A673 (cell line): ENCODE data around the gene STAMBP. TPM values are rescaled to one million over a fixed set of nuclear protein-coding genes. Genes with fewer than 3 reads are reported as not detected.

ENCODE experiments used
- BruUV-seq: library from RNA; stranded (reverse); fragments of 400-500 nt; replicated peaks from 2 replicates; lab custom pipeline; 2021; lab: Mats Ljungman, UMichigan
- CTCF ChIA-PET: fragments of 300-600 bp; sonication (Branson Sonifier 250); formaldehyde crosslinking; loops from one replicate; lab custom pipeline; 2022; ENCODE audit warnings: antibody characterized with exemption; lab: Charles Lee
- POLR2A ChIA-PET: fragments of 300-600 bp; sonication (Branson Sonifier 250); formaldehyde crosslinking; loops from one replicate; lab custom pipeline; 2022; ENCODE audit warnings: antibody characterized with exemption; ENCODE audit not compliant: low non-redundant PET; lab: Charles Lee
- DNase-seq: peaks from one replicate; pipeline ENCODE4 v3.0.0-alpha.2; 2015; ENCODE audit warnings: low spot score
- H3K27ac ChIP-seq: fragments of 200-600 bp; sonication (generic); 2 replicates; pipeline ENCODE4 v1.5.1; 2016; ENCODE audit warnings: mixed run types, low read depth, mild to moderate bottlenecking, mixed read lengths, antibody characterized with exemption, low read length; ENCODE audit not compliant: poor library complexity, severe bottlenecking
- H3K27me3 ChIP-seq: fragments of 200-600 bp; sonication (generic); replicated peaks from 2 replicates; pipeline ENCODE4 v1.6.1; 2017; ENCODE audit warnings: mixed run types, low read depth, mild to moderate bottlenecking, mixed read lengths, antibody characterized with exemption, low read length; ENCODE audit not compliant: insufficient read depth, poor library complexity
- H3K36me3 ChIP-seq: fragments of 200-600 bp; sonication (generic); 2 replicates; pipeline ENCODE4 v1.6.1; 2016; ENCODE audit warnings: mixed run types, mild to moderate bottlenecking, mixed read lengths, antibody characterized with exemption, low read length; ENCODE audit not compliant: insufficient read depth, poor library complexity, severe bottlenecking
- H3K4me1 ChIP-seq: fragments of 200-600 bp; sonication (generic); 2 replicates; pipeline ENCODE4 v1.6.1; 2017; ENCODE audit warnings: mixed run types, mild to moderate bottlenecking, mixed read lengths, antibody characterized with exemption, low read length; ENCODE audit not compliant: insufficient read depth, poor library complexity, severe bottlenecking
- H3K4me3 ChIP-seq: fragments of 200-600 bp; sonication (generic); 2 replicates; pipeline ENCODE4 v1.5.1; 2016; ENCODE audit warnings: low read depth, mixed run types, mild to moderate bottlenecking, mixed read lengths, low read length; ENCODE audit not compliant: poor library complexity, severe bottlenecking
- H3K9me3 ChIP-seq: fragments of 200-600 bp; sonication (generic); 2 replicates; pipeline ENCODE4 v1.6.1; 2016; ENCODE audit warnings: mixed run types, low read depth, mild to moderate bottlenecking, mixed read lengths, antibody characterized with exemption, low read length; ENCODE audit not compliant: poor library complexity, severe bottlenecking
- CTCF ChIP-seq: fragments of 300-800, 200-600 bp; sonication (generic); conservative IDR thresholded peaks from 2 replicates; pipeline ENCODE4 v1.5.1; 2017; ENCODE audit warnings: low read depth, mild to moderate bottlenecking, antibody characterized with exemption, low read length, moderate library complexity, mixed read lengths
- EZH2 ChIP-seq: fragments of 200-600 bp; sonication (generic); IDR thresholded peaks from 2 replicates; pipeline ENCODE4 v1.6.1; 2017; ENCODE audit warnings: borderline replicate concordance, low read depth, mild to moderate bottlenecking, mixed read lengths, antibody characterized with exemption, low read length; ENCODE audit not compliant: poor library complexity, severe bottlenecking
- intact Hi-C: fragments of 100-400 bp; cut with micrococcal nuclease; formaldehyde crosslinking; loops from one replicate; pipeline ENCODE4 v1.10.0; 2022; ENCODE audit not compliant: unreplicated experiment
- total RNA-seq: library from RNA; stranded (reverse); gene quantifications from 2 replicates; pipeline ENCODE4 v1.2.3, GENCODE V29; 2021

The STAMBP gene
- total RNA-seq, 1 experiment from 2014 or later, result 67.1 TPM

DNA sequence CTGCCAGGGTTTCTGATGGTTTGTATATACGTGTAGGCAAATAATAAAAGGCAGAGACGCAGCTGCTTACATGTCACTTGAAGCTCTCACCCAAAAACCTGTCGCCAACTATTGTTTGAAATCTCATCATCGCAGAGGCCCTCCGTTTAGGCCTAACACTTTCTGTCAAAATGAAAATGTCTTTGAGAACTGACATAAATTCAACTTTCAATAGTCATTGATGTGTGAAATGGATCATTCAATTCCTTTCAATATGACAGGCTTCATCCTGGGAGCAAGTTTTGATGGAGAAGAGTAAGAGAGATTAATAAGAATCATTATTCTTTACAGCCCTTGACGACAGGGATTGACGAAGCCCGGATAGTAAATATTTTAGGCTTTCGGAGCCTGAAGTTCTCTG, 66.7 kb downstream of the STAMBP start:
- H3K4me3 ChIP-seq, result no peak overlapping the region
- POLR2A ChIA-PET, result no interaction called here
- no peak overlapping the region for H3K27ac ChIP-seq
- CTCF ChIA-PET, result no interaction called here
- no peak for DNase-seq
- no TSS peak for BruUV-seq
- no peaks in the 10 kb centered on the region for H3K27me3 ChIP-seq
- TF ChIP-seq EZH2, result no peak
- no peak for TF ChIP-seq CTCF
- no peaks in the 10 kb centered on the region for H3K4me1 ChIP-seq
- intact Hi-C loops, result no loop called here
- H3K9me3 ChIP-seq, result no peaks in the 10 kb centered on the region
- H3K36me3 ChIP-seq, result no peaks in the 10 kb centered on the region

- H3K4me1 ChIP-seq, result no peaks in the 10 kb centered on the region
- CTCF ChIA-PET, result interaction anchor here (0.5 kb wide), 1 partner anchor 579 kb away, joined by 3 read pairs; no protein-coding TSS in a partner anchor
- TF ChIP-seq EZH2, result no peak
- DNase-seq, result no peak
- no peak overlapping the region for H3K27ac ChIP-seq
- H3K36me3 ChIP-seq, result no peaks in the 10 kb centered on the region
- BruUV-seq, result no TSS peak
- no peak overlapping the region for H3K4me3 ChIP-seq
- H3K9me3 ChIP-seq, result no peaks in the 10 kb centered on the region
- no peaks in the 10 kb centered on the region for H3K27me3 ChIP-seq
- intact Hi-C loops, result no loop called here
- POLR2A ChIA-PET, result no interaction called here
Measured at GRCh38 chr2:73896362-73897239, 67.8 kb downstream of the STAMBP start.

DNA sequence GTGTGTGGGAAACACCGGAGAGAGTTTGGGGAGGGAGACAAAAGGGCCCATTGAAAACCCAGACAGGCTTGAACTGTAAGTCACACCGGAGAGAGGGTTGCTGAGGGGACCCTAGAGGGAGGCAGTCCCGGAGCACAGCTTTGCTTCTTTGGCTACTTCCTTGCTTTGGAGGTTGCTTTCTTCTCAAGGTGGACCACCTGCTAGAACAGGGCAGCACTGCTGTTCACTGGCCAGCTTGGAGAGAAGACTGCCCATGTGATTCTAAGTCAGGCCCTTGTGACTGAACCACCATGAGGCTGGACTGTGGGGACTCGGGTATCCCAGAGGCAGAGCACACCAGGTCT, 68.5 kb downstream of the STAMBP start:
- H3K27ac ChIP-seq, result no peak overlapping the region
- ChIA-PET CTCF (interaction anchor here (0.5 kb wide), 1 partner anchor 578 kb away, joined by 3 read pairs; no protein-coding TSS in a partner anchor), POLR2A (no interaction called here)
- H3K36me3 ChIP-seq, result no peaks in the 10 kb centered on the region
- no TSS peak for BruUV-seq
- H3K4me3 ChIP-seq, result no peak overlapping the region
- no peaks in the 10 kb centered on the region for H3K9me3 ChIP-seq
- intact Hi-C loops, result no loop called here
- no peak for DNase-seq
- no peak for TF ChIP-seq CTCF
- TF ChIP-seq EZH2, result no peak
- no peaks in the 10 kb centered on the region for H3K27me3 ChIP-seq
- H3K4me1 ChIP-seq, result no peaks in the 10 kb centered on the region
